Ramos (cell line): ENCODE results near the gene ESRRA.

Experiments used
- in situ Hi-C: fragments of 300-500 bp; cut with MboI; formaldehyde crosslinking; loops from one replicate; pipeline ENCODE4 v1.14.3; 2022; ENCODE audit warnings: low sequenced_read_pairs; ENCODE audit not compliant: unreplicated experiment

The ESRRA gene

DNA sequence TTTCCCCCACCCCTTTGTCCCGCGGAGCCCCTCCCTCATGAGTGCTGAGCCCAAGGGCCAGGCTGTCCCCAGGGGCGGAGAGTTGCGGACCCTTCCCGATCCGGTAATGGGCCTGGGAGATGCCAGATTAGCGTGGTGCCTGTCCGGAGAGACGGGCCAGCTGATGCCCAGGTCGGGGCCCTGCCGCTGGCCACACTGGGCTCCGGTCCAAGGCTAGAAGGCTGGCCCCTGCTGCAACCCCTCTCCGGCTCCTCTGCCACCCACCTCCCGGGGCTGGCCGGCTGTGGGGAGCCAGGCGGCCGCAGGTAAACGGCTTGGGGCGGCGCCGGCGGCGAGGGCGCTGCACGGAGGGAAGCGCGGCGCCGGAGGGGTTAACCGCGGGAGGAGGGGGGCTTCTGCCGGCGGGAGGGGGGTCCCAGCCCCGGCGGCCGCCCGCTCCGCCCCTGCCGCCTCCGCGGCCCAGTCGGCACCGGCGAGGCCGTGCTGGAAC lies 14.0 kb upstream of the ESRRA start, which contains the start of gene KCNK4:
Gene KCNK4, plus strand, starts transcription at position 41 of the 490 bp plus-strand sequence. CDS start 1,717 bp downstream, outside the sequence.
- in situ Hi-C loops = loop anchor here (10.0 kb wide), 1 partner anchor 297 kb away; no protein-coding TSS in a partner anchor

DNA sequence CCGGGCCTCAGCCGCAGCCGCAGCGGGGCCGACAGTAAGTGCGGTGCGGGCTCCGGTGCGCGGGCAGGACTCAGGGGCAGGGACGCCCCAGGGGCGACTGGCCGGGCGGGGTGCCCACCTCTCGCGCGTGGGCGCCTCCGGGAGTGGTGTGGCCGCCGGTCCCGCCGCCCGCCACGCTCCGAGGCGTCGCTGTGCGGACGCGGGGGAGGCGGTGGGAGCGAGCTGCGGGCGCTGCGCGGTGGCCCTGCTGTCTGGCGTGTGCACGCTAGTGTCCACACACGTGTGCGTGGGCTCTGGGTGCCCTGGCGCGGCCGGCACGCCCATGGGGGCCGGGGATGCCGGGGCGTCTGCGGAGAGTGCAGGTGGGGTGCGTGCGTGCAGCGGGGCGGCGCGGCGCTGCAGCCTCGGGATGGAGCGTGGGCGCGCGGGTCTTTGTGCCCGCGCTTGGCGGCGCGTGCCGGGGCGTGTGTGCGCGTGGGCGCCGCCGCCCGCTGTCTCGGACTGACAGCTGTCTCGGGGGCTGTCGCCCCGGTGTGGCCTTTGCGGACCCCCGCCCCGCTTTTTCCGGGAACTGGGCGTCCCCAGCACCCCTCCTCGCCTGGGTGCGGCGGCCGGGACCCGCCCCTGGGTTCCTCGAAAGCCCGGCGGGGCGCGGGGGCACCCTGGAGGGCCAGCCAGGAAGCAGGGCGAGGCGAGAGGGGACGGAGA lies 13.4 kb upstream of the ESRRA start:
- in situ Hi-C loops = loop anchor here (10.0 kb wide), 1 partner anchor 297 kb away; no protein-coding TSS in a partner anchor

DNA sequence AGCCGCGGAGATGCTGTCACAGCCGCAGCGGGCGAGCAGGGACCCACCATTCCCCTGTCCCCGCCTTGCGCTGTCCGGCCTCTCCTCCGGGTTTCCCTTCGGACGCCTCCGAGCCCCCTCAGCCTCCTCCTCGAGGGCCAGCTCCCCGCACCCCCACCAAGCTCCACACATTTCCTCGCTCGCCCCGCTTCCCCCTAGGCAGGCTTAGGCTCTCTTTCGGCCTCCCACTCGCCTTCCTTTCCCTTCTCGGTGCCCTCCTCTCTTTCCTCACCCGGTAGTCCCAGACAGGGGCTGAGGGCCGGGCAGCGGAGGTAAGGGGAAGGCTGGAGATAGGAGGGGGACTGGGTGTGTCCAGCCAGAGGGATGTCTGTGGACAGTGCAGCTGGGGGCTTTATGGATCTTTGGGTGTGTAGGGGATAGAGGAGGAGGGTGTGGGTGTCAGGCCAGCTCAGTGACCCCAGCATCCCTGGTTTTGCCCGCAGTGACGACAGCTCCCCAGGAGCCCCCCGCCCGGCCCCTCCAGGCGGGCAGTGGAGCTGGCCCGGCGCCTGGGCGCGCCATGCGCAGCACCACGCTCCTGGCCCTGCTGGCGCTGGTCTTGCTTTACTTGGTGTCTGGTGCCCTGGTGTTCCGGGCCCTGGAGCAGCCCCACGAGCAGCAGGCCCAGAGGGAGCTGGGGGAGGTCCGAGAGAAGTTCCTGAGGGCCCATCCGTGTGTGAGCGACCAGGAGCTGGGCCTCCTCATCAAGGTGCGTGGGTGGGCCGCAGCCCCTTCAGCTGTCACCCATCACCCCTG lies 12.7 kb upstream of the ESRRA start:
- in situ Hi-C loops = loop anchor here (10.0 kb wide), 1 partner anchor 298 kb away; no protein-coding TSS in a partner anchor

DNA sequence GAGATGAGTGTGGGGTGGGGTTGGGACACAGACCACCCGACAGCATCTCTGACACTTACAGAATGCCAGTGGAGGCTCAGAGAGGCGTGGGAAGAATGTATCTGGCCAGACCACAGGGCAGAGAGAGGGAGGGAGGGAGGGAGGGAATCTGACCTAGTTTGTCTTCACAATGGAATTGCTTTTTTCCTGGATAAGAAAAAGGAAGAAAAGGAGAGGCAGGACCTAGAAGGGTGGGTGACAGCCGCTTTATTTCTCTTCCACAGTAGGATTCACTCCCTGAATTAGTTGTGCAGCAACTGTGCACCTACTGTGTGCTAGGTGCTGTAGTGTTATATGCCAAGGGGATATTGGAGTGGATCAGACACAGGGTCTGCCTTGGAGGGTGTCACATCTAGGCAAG lies 10.6 kb upstream of the ESRRA start:
- in situ Hi-C loops = loop anchor here (10.0 kb wide), 1 partner anchor 300 kb away; no protein-coding TSS in a partner anchor

DNA sequence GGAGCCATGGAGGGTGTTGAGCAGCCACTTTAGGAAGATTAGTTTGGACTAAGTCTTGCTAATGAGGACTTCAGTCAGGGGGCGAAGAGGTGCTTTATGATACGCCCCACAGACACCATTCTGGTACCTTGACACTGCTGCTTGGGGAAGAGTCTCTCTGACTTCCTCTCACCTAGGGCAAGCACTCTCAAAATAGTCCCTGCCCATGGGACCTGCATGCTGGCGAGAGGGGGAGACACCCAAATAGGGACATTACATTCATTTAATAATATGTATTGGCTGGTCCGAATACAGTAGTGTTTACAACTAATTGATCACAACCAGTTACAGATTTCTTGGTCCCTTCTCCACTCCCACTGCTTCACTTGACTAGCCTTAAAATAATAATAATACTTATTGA lies 9.6 kb upstream of the ESRRA start:
- in situ Hi-C loops = loop anchor here (10.0 kb wide), 1 partner anchor 301 kb away; no protein-coding TSS in a partner anchor

DNA sequence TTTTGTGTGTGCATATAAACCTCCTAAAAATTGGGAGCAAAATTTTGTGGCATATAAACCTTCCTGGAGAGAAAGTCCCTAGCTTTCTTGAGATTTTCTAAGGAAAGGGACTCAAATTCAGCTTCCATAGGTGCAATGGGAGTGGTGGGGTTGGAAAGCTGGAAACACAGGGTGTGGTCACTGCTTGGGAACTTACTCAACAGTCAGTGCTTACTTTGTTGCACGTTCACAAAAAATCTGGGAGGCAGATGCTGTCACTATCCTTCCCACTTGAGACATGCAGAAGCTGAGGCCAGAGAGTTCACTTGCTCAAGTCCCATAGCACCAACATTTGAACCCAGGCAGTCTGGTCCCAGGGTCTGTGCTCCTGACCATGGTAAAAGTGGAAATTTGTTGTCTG lies 9.1 kb upstream of the ESRRA start:
- in situ Hi-C loops = loop anchor here (10.0 kb wide), 1 partner anchor 301 kb away; no protein-coding TSS in a partner anchor

DNA sequence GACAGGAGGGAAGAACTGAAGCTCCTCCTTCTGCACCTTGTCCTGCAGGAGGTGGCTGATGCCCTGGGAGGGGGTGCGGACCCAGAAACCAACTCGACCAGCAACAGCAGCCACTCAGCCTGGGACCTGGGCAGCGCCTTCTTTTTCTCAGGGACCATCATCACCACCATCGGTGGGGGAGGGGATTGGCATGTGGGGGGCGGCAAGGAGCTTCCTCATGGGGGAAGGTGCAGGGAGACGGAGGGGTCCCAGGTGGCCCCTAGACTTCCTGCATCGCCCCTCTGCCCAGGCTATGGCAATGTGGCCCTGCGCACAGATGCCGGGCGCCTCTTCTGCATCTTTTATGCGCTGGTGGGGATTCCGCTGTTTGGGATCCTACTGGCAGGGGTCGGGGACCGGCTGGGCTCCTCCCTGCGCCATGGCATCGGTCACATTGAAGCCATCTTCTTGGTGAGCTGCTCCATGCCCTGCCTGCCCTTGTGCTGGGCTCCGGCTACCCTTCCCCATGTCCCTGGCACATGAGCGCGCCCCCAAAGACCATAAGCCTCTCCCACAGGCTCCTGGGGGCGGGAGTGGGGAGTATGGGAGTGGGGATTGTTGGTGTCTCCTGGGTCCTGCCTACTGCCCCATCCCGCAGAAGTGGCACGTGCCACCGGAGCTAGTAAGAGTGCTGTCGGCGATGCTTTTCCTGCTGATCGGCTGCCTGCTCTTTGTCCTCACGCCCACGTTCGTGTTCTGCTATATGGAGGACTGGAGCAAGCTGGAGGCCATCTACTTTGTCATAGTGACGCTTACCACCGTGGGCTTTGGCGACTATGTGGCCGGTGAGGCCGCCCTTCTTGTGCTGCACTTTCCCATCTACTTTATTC lies 8.3 kb upstream of the ESRRA start:
- in situ Hi-C loops = loop anchor here (10.0 kb wide), 1 partner anchor 302 kb away; no protein-coding TSS in a partner anchor

DNA sequence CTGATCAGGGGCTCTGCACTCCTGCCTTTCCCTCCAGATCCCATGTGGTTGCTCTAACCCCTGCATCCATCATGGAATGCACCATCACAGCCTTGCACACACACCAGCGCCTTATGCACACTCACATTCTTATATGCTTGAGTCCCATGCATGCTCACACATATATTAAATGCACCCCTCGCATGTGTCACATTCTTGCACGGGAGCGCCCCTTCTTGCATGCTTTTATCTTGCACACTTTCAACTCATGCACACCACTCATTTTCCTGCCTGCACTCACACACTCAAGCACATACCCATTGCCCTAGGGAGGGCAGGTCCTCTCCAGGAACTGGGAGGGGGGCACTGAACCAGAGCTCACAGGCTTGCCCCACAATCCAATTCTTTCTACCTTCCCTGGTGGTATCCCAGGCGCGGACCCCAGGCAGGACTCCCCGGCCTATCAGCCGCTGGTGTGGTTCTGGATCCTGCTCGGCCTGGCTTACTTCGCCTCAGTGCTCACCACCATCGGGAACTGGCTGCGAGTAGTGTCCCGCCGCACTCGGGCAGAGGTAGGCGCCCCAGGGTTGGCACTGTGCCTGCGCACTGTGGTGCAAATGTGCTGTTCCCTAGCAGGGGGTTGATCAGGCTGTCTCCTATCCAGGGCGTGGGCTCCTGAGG lies 7.5 kb upstream of the ESRRA start:
- in situ Hi-C loops = loop anchor here (10.0 kb wide), 1 partner anchor 303 kb away; no protein-coding TSS in a partner anchor

DNA sequence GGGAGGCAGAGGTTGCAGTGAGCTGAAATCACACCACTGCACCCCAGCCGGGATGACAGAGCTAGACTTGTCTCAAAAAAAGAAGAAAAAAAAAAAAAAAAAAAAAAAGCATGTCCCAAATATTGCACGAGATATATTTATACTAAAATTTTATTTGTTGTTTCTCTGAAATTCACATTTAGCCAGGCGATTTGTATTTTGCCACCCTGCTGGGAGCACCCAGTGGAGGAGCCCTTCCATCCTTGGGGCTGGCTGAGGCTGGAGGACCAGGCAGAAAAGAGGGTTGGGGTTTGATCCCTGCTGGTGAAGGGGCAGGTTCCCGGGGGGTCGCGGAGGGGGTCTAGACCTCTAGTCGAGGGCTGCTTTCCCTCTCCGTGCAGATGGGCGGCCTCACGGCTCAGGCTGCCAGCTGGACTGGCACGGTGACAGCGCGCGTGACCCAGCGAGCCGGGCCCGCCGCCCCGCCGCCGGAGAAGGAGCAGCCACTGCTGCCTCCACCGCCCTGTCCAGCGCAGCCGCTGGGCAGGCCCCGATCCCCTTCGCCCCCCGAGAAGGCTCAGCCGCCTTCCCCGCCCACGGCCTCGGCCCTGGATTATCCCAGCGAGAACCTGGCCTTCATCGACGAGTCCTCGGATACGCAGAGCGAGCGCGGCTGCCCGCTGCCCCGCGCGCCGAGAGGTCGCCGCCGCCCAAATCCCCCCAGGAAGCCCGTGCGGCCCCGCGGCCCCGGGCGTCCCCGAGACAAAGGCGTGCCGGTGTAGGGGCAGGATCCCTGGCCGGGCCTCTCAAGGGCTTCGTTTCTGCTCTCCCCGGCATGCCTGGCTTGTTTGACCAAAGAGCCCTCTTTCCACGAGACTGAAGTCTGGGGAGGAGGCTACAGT lies 6.1 kb upstream of the ESRRA start:
- in situ Hi-C loops = loop anchor here (10.0 kb wide), 1 partner anchor 304 kb away; no protein-coding TSS in a partner anchor

DNA sequence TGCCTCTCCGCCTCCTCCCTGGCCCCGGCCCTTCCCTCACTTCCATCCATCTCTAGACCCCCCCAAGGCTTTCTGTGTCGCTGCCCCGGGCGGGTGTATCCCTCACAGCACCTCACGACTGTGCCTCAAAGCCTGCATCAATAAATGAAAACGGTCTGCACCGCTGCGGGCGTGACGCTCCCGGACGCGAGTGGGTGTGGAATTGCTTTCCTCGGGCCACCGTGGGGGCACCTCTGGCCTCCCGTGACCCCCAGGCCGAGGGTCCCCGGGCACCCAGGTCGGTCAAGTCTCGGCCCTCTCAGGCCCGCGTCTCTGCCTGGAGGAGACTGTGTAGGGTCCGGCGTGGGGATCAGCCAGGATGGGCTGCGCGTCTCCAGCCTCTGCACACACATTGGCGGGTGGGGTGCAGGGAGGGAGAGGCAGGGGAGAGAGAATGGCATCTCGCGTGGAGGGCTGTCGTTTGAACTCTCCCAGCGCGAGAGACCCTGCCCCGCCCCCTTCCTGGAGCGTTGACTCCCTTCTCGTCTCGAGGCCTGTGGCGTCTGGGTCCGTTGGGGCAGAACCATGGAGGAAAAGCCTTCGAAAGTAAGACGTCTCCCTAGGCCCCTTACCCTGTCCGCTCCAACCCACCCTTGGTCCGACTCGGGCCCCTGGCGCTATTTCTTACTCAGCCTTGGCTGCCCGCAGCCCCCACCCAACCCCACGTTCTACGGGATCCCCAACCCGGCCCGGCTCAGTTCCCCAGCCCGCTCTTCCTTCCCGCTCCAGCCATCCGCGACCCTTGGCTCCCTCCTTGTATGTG lies 5.3 kb upstream of the ESRRA start, which contains the start of gene CATSPERZ:
Gene CATSPERZ, plus strand, starts transcription at position 512 of the 802 bp plus-strand sequence. Its CDS starts 53 bp downstream, at position 565.
- in situ Hi-C loops = loop anchor here (5.0 to 10.0 kb wide), 2 partner anchors 98 to 305 kb away; no protein-coding TSS in a partner anchor

DNA sequence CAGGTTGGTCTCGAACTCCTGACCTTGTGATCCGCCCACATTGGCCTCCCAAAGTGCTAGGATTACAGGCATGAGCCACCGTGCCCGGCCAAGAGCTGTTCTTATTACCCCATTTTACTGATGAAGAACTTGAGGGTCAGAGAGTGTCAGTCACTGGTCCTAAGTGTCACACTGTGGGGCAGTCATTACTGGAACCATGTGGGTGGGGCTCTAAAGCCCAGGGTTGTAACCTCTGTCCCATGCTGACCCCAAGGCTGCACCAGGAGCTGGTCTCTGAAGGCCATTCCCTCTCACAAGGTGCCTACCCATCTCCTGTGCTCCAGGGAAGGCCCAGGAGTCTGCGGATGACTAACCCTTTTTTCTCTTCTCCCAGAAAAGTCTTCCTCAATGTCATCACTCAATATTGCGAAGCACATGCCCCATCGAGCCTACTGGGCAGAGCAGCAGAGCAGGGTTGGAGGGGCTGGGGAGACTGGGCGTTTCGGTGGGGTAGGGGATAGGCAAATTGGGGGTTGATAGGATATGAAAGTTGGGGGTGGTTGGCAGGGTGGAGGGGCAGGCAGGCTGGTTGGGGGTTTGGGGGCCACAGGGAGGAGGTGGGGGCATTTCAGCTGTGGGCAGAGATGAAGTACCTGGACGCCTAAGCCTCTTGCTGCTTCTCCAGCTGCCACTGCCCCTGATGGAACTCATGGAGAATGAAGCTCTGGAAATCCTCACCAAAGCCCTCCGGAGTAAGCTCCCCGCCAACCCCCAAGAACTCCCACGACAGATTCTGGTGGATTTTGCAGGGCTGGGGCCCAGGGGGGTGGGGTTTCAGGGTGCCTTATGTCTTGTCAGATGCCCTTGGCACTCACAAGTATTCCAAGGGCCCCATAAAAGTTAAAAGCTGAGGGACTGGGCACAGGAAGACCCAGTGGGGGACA lies 2.0 kb upstream of the ESRRA start:
- in situ Hi-C loops = loop anchor here (5.0 kb wide), 1 partner anchor 101 kb away; no protein-coding TSS in a partner anchor

DNA sequence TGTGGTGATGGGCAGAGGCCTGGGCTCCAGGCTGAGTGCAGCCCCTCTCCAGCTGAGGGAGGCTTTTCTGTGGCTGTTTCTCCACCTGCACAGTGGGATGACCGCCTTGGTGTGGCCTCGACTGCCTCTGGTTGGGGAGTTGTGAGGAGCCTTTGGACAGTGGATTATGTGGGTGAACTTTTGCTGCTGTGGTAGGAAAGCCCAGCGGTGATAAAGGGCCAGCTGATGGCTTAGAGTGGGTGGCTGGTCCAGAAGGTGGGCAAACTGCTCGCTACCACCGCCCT lies 1.4 kb upstream of the ESRRA start:
- in situ Hi-C loops = loop anchor here (5.0 kb wide), 1 partner anchor 102 kb away; no protein-coding TSS in a partner anchor

DNA sequence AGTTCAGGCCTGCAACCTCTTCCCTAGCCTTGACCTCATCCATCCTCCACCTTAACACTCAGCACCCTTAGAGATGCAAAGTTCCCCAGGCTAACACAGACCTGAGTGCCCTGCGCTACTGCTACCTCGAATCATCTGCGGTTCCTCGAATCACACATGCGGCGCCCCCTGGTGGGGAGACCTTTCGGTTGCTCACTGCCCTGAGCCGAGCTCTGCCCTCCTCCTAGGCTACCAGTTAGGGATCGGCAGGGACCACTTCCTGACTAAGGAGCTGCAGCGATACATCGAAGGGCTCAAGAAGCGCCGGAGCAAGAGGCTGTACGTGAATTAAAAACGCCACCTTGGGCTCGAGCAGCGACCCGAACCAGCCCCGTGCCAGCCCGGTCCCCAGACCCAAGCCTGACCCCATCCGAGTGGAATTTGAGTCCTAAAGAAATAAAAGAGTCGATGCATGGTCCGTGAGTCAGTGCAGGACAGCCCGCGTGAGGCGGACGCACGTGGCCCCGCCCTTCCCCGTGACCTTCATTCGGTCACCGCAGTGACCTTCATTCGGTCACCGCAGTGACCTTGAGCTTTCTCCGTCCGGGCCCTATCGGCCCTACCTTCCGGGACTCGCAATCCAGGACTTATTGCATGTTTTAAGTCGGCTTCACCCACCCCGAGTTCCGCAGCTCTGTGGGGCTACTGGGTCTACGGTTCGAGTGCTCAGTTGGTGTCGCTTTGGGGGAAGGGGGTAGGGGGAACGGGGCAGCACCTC lies 830 bp upstream of the ESRRA start:
- in situ Hi-C loops = loop anchor here (5.0 kb wide), 1 partner anchor 102 kb away; no protein-coding TSS in a partner anchor

DNA sequence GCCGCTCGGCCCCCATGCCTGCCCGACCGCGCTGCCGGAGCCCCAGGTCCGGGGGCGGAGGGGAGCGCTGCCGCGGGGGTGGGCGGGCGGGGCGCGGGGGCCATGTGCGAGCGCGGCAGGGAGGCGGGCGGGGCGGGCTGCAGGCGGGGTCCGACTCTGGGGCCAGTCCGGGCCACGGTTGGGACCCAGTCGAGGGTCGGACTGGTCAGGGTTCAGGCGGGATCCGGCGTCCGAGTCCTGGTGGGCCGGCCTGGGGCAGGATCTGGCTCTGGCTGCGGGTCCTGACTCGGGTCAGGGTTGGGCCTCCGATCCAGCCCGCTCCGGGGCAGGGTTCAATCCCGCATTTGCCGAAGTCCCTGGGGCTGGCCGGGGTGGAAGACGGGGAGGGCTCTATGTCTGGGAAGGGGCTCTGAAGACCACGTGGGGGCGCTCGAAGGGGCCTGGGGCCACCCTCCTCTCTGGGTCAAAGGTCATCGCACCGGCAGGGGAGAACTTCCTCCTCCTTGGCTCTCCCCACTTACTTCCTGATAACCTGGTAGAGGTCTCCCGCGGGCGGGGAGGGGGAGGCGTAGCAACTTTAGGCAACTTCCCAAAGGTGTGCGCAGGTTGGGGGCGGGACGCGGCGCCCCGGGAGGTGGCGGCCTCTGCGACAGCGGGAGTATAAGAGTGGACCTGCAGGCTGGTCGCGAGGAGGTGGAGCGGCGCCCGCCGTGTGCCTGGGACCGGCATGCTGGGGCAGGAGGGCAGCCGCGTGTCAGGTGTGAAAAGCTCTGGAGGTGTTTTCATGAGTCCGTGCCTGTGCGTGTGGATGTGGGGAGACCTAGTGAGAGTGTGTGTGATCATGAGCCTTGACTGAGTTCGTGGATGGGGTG lies 603 bp downstream of the ESRRA start:
- in situ Hi-C loops = no loop called here

DNA sequence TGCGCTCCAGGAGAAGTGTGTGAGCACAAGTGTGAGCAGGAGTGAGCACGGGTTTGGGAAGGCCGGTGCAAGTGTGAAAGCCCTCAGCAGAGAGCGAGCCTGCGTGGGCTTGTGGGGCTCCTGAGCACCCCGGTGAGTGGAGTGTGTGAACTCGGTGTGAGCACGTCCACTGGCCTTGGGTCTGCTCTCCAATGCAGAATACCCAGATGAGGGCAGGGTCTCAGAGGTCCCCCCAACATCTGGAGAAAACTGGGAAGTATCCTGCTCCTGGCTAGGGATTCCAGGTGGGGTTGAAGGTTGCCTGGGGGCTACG lies 1.2 kb downstream of the ESRRA start:
- in situ Hi-C loops = no loop called here
